22Rv1 (cell line): ENCODE measurements around the gene CAMTA1.

Source experiments
- ZFX ChIP-seq: fragments of 450-650 bp; IDR thresholded peaks from 2 replicates; pipeline ENCODE4 v1.6.1; 2017; ENCODE audit warnings: antibody characterized with exemption, borderline replicate concordance
- TF ChIP-seq, protein P1 (sequence below): fragments of 450-650 bp; IDR thresholded peaks from 2 replicates; pipeline ENCODE4 v1.5.1; 2017; ENCODE audit warnings: mild to moderate bottlenecking

DNA sequence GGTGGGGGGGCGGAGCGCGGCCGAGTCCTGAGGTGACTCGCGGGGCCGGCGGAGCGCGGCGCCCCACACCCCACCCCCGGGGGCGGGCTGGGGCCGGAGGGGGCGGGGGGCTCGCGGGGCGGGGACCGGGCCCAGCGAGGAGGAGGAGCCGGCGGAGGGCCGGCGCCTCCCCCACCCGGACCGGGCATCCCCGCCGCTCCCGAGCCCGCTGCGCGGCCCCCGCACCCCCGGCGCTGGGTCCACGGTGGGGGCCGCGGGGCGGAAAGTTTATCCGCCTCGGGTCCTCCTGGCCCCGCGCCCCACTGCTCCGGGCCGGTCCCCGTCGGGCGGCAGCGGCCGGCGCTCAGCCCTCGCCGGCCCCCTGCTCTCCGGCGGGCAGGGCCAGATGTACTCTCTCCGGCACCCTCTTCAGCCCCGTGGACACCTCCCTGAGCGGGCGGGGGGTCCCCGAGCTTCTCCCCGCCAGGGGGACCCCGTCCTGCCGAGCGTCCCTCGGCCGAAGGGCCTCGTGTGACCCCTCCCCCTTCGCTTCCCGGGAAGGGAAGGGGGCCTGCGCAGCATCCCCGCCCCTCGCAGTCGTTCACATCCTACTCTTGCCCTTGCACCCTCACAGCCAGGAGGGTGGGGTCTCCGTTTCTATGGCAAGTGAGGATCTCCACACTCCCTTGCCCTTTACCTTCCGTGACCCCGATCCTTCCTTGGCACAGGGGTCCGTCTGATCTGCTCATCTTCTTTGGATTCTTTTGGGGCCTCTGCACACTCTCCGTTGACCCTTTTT is 663 bp downstream of the CAMTA1 start:
- TF ChIP-seq, protein P1, sequence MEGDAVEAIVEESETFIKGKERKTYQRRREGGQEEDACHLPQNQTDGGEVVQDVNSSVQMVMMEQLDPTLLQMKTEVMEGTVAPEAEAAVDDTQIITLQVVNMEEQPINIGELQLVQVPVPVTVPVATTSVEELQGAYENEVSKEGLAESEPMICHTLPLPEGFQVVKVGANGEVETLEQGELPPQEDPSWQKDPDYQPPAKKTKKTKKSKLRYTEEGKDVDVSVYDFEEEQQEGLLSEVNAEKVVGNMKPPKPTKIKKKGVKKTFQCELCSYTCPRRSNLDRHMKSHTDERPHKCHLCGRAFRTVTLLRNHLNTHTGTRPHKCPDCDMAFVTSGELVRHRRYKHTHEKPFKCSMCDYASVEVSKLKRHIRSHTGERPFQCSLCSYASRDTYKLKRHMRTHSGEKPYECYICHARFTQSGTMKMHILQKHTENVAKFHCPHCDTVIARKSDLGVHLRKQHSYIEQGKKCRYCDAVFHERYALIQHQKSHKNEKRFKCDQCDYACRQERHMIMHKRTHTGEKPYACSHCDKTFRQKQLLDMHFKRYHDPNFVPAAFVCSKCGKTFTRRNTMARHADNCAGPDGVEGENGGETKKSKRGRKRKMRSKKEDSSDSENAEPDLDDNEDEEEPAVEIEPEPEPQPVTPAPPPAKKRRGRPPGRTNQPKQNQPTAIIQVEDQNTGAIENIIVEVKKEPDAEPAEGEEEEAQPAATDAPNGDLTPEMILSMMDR = no peak
- no peak for TF ChIP-seq ZFX
